Peyer's patch (tissue), 4 donors: ENCODE results near the gene ACSF2. TPM values are rescaled to one million over a fixed set of nuclear protein-coding genes. Genes with fewer than 3 reads are reported as not detected.

Experiments
- DNase-seq, 3 donors: peaks; one replicate each; pipeline ENCODE4 v3.0.0-alpha.2; 2017 to 2019
- H3K27ac ChIP-seq, 4 donors: fragments of 200-600 bp; sonication (generic); one replicate each; pipeline ENCODE4 v1.5.1; 2016 to 2019
- H3K27me3 ChIP-seq, 2 donors: fragments of 200-600 bp; sonication (generic); one replicate each; pipeline ENCODE4 v1.5.1; 2019
- H3K36me3 ChIP-seq, 3 donors: fragments of 200-600 bp; sonication (generic); one replicate each; pipeline ENCODE4 v1.5.1; 2016 to 2019
- H3K4me1 ChIP-seq, 4 donors: fragments of 200-600 bp; sonication (generic); one replicate each; pipeline ENCODE4 v1.5.1; 2016 to 2019
- H3K4me3 ChIP-seq, 4 donors: fragments of 200-600 bp; sonication (generic); 1 replicate in 3 of 4; 2 replicates in 1 of 4; pipeline ENCODE4 v1.5.1; 2016 to 2019; ENCODE audit warnings: mild to moderate bottlenecking in 1 of 4
- H3K9me3 ChIP-seq, 4 donors: fragments of 200-600 bp; sonication (generic); one replicate each; pipeline ENCODE4 v1.5.1; 2016 to 2019; ENCODE audit warnings: mild to moderate bottlenecking in 1 of 4
- CTCF ChIP-seq, 6 experiments: fragments of 450-650 bp in 4 of 6; fragments of 200-600 bp in 2 of 6; sonication (generic) in 1 of 6; IDR thresholded peaks; one replicate each; pipeline ENCODE4 v1.5.1; 2017 to 2019; ENCODE audit warnings: antibody characterized with exemption in 6 of 6, mild to moderate bottlenecking in 3 of 6, moderate library complexity in 1 of 6
- POLR2A ChIP-seq, 2 donors: fragments of 450-650 bp; IDR thresholded peaks; one replicate each; pipeline ENCODE4 v1.5.1; 2017; ENCODE audit warnings: antibody characterized with exemption in 2 of 2, mild to moderate bottlenecking in 2 of 2, moderate library complexity in 2 of 2
- total RNA-seq, 4 donors: library from RNA; depleted of rRNA; stranded (reverse); fragments of >200 nt; gene quantifications; one replicate each; pipeline ENCODE4 v1.1.0, GENCODE V29; 2016

Gene ACSF2, protein sequence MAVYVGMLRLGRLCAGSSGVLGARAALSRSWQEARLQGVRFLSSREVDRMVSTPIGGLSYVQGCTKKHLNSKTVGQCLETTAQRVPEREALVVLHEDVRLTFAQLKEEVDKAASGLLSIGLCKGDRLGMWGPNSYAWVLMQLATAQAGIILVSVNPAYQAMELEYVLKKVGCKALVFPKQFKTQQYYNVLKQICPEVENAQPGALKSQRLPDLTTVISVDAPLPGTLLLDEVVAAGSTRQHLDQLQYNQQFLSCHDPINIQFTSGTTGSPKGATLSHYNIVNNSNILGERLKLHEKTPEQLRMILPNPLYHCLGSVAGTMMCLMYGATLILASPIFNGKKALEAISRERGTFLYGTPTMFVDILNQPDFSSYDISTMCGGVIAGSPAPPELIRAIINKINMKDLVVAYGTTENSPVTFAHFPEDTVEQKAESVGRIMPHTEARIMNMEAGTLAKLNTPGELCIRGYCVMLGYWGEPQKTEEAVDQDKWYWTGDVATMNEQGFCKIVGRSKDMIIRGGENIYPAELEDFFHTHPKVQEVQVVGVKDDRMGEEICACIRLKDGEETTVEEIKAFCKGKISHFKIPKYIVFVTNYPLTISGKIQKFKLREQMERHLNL
- total RNA-seq, result 100 to 1,000 TPM; 143 to 278 (median 189) TPM

- TF ChIP-seq CTCF (IDR thresholded peaks at IDR 0.05) (no peak), POLR2A (IDR thresholded peaks at IDR 0.05) (peak; percentile 57 to 92)
- Histone ChIP-seq H3K27ac (peak within 1 kb of the TSS; percentile 73 to 91 (median 83)), H3K9me3 (no peaks in the 10 kb centered on the region), H3K4me1 (peaks cover 2 to 47% (median 18%) of the 10 kb centered on the region in 4 donors), H3K4me3 (peak within 1 kb of the TSS; percentile 60 to 85 (median 76)), H3K27me3 (no peaks in the 10 kb centered on the region), H3K36me3 (no peaks in the 10 kb centered on the region)
- DNase-seq, result peak; percentile 75 to 90 (median 90)
These were observed at the start of gene ACSF2 for GRCh38 chr17:50425682-50426471. TSS of gene ACSF2 (plus strand) at chr17:50426218. CDS start at chr17:50426262, 44 bp downstream.

DNA sequence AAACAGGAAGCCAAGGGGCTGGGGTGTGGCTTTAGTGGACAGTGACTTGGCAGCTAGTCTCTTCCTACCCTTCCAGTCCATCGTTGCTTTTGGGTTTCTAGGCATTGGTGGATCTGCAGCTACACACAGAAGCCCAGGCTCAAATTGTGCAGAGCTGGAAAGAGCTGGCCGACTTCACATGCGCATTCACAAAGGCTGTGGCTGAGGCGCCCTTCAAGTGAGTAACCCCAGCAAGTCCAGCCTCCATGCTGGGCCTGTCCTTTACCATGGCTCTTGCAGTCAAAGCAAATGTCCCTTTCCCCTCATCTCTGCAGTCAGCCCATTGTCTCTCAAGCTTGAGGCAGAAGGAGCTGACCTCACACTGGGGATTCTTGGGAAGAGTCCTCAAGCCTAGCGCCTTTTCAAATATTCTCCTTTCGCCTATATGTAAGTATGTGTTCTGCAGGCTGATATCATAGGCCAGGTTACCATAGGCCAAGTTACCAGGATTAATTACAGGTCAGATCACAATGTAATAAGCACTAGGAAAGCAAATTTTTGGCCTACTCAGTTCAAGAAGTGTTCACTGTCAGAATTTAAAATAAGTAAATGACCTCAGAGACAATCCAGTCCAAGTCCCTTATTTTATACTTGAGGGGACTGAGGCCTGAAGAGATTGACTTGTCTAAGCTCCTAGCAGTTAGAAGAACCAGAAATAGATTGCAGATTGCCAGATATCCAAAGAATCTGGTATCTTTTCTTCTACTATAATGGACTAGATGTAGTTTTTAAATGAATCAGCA lies 46.5 kb upstream of the ACSF2 start:
- TF ChIP-seq POLR2A (IDR thresholded peaks at IDR 0.05) (no peak), CTCF (IDR thresholded peaks at IDR 0.05) (no peak)
- DNase-seq, result no peak
- H3K36me3 ChIP-seq, result peaks cover 0 to 32% (median 0%) of the 10 kb centered on the region in 3 donors
- H3K4me3 ChIP-seq, result no peak overlapping the region
- no peaks in the 10 kb centered on the region for H3K27me3 ChIP-seq
- no peaks in the 10 kb centered on the region for H3K9me3 ChIP-seq
- H3K4me1 ChIP-seq, result no peaks in the 10 kb centered on the region
- no peak overlapping the region for H3K27ac ChIP-seq

- Histone ChIP-seq H3K27me3 (no peaks in the 10 kb centered on the region), H3K9me3 (no peaks in the 10 kb centered on the region), H3K4me1 (no peaks in the 10 kb centered on the region), H3K4me3 (no peak overlapping the region), H3K36me3 (peaks cover 0 to 43% (median 0%) of the 10 kb centered on the region in 3 donors), H3K27ac (no peak overlapping the region)
- peak in 2 of 6 experiments; percentile 4 to 14 for TF ChIP-seq CTCF (IDR thresholded peaks at IDR 0.05)
- TF ChIP-seq POLR2A (IDR thresholded peaks at IDR 0.05), result no peak
- no peak for DNase-seq
These were observed 45.4 kb upstream of the ACSF2 start for GRCh38 chr17:50380369-50381259.

- TF ChIP-seq POLR2A (IDR thresholded peaks at IDR 0.05) (no peak), CTCF (IDR thresholded peaks at IDR 0.05) (no peak)
- peaks cover 0 to 50% (median 0%) of the 10 kb centered on the region in 3 donors for H3K36me3 ChIP-seq
These were observed 44.7 kb upstream of the ACSF2 start for GRCh38 chr17:50381260-50381815.

More at GRCh38 chr17:50381260-50381815, 44.7 kb upstream of the ACSF2 start:
- H3K9me3 ChIP-seq, result no peaks in the 10 kb centered on the region
- no peak overlapping the region for H3K27ac ChIP-seq
- H3K4me1 ChIP-seq, result no peaks in the 10 kb centered on the region
- H3K27me3 ChIP-seq, result no peaks in the 10 kb centered on the region
- H3K4me3 ChIP-seq, result no peak overlapping the region
- DNase-seq, result no peak
